ENCODE results near the gene C20orf96.

C20orf96 gene

GRCh38 chr20:312067-312466 lies 21.5 kb upstream of the C20orf96 start:
- DNase-seq (ENCODE audit: low read depth) = no peak

GRCh38 chr20:311609-312008 lies 21.1 kb upstream of the C20orf96 start:
- no peak for DNase-seq (ENCODE audit: low read depth)

- no peak for DNase-seq (ENCODE audit: low read depth)
Measured at GRCh38 chr20:310645-311044, 20.1 kb upstream of the C20orf96 start.

GRCh38 chr20:309841-310644 lies 19.5 kb upstream of the C20orf96 start:
- peak; percentile 58 for DNase-seq (ENCODE audit: low read depth)

- DNase-seq (ENCODE audit: low read depth) = no peak
Measured at GRCh38 chr20:309306-309840, 18.8 kb upstream of the C20orf96 start.

GRCh38 chr20:308427-309038 lies 18.0 kb upstream of the C20orf96 start:
- no peak for DNase-seq (ENCODE audit: low read depth)

GRCh38 chr20:305745-306144 lies 15.2 kb upstream of the C20orf96 start:
- no peak for DNase-seq (ENCODE audit: low read depth)

- DNase-seq (ENCODE audit: low read depth) = no peak
Measured at GRCh38 chr20:301886-302848, 11.6 kb upstream of the C20orf96 start.

GRCh38 chr20:300345-300990 lies 9.9 kb upstream of the C20orf96 start:
- no peak for DNase-seq (ENCODE audit: low read depth)

- DNase-seq (ENCODE audit: low read depth) = no peak
Measured at GRCh38 chr20:298776-299391, 8.3 kb upstream of the C20orf96 start.

- no peak for DNase-seq (ENCODE audit: low read depth)
Measured at GRCh38 chr20:297925-298775, 7.6 kb upstream of the C20orf96 start.

GRCh38 chr20:297098-297924 lies 6.8 kb upstream of the C20orf96 start, which contains the start of gene ZCCHC3:
Gene ZCCHC3, plus strand, starts transcription at chr20:297570. Its CDS starts 17 bp downstream, at chr20:297587.
- DNase-seq (ENCODE audit: low read depth) = peak; percentile 73

- DNase-seq (ENCODE audit: low read depth) = no peak
Measured at GRCh38 chr20:295804-296203, 5.3 kb upstream of the C20orf96 start.

GRCh38 chr20:294602-295001 lies 4.1 kb upstream of the C20orf96 start:
- DNase-seq (ENCODE audit: low read depth) = no peak

- no peak for DNase-seq (ENCODE audit: low read depth)
Measured at GRCh38 chr20:289693-290083, 862 bp downstream of the C20orf96 start.

GRCh38 chr20:288956-289692 lies 1.4 kb downstream of the C20orf96 start:
- no peak for DNase-seq (ENCODE audit: low read depth)

GRCh38 chr20:286508-286907 lies 4.0 kb downstream of the C20orf96 start:
- no peak for DNase-seq (ENCODE audit: low read depth)

GRCh38 chr20:284172-284571 lies 6.4 kb downstream of the C20orf96 start:
- no peak for DNase-seq (ENCODE audit: low read depth)
